Right kidney (tissue), 1 donor: ENCODE measurements around the gene CNIH1.
"Not testable (repeated sequence)": the region's sequence is repeated elsewhere in the genome, so short reads cannot be mapped to it uniquely, and the experiment has no call there.

Experiments used
- DNase-seq: peaks from one replicate; pipeline ENCODE4 v3.0.0-alpha.2; 2016

The CNIH1 gene

DNA sequence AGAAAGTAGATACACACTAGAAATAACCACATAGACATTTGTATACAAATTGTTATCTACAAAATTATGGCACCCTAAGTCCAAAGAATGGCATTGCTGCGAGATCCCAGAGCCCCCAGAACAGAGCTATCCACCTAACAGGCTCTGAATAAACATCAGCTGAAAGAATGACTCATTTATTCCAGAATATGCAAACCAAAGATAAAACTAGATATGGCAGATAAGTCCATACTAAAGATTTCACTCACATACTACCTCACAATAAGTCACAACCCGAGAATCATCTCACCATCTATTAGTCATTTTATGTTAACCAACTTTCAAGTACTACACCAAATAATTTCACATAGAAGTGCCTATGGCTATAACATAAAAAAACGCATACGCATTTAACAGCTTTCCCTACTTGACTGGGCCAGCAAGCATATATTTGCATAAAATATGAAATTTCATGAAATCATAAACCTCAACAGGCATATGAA lies 5.6 kb downstream of the CNIH1 start:
- DNase-seq = no peak

DNA sequence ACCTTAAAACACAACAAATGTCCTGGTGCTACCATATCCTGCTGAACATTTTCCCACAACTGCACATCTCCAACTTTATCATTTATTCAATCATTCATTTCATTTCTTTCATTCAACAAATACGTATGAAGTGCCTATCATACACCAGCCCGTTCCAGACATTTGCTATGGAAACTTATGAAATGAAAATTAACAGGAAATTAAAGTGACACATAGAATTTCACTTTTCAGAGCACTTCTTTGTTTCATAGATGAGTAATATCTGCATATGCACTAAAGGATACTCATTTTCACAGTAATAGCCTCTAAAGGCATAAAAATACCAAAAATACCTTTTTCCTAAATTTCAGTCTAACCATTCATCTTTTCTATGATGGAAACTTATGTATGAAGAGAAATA lies 12.6 kb downstream of the CNIH1 start:
- DNase-seq = no peak

DNA sequence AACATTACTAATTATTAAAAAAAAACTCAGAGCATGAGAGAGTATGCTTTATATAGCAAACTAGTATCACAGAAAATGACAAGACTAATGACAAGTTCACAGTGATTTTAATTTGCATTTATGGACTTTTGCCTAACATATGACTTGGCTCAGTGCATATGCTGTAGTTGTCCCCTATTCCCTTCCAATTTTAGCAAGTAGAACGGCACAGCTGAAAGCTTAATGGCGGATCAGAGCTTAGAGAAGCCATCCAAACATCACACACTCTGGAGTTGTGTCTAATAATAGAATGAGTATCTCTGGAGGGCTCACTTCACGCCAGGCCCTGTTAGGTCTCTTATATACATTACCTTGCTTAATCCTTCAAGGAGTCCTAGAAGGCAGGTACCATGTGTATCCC lies 13.3 kb downstream of the CNIH1 start:
- no peak for DNase-seq

DNA sequence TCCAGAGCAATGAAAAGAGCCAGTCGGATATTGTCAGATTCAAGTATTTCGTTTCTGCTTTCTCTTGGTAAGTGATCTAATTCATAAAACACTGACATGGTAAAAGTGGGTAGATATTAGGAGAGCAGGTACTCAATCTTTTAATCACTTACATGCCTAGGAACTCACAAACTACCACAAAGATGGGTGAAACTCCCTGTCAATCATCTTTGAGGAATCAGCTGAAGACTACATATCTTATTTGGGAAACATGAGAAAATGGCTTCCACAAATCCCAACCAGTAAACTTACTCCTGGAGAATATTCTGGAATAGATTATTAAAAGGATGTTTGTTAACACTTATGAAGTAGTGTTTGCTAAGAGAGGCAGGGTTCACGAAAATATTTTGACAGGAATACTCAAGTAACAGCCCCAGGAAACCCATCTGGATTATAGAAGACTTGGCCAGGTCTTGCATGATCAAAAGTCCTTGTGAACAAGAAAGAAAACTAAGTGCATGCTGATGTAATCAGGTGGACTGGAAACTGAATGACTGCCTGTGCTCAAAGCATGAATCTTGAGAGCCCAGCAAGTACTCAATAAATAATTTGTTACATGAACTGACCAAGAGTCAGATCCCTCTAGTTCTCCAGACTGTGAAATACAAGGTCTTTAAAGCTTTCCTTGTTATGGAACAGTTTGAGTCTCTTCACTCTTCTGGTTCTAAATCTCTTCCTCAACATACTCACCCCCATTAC lies 15.5 kb downstream of the CNIH1 start:
- no peak for DNase-seq

DNA sequence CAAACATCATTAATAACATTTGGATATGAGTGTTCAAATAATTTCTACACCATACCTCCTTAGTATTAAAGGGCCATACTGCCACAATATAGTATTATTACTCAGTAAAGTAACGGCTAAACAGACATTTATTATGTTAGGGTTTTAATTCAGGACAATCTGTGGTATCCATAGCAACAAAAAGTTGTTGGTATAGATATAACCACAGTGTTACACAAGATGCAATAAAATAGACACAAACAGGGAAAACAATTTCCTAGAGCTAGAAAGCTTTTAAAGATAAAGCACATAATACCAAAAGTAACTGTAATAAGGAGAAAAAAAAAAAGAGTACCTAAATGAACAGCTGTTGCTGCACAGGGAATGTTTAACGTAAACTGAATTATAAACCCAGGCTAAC lies 16.1 kb downstream of the CNIH1 start:
- no peak for DNase-seq

DNA sequence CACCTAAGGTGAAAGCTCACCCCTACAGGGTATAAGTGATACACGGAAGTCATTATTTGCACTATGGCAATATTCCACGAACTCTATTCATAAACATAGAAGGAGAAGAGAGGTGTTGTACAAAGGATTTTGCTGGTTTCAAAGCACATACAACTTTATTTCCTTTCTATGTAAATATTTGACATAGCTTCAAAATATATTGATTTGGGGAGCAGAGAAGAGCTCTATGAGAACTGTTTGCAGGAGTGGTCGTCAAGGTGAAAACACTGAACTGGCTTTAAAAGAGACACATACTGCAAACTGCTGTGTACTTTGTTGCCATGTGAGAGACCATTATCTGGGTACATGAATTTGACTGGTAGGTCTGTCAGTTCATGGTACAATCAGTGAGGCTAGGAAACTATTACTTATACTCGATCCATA lies 16.7 kb downstream of the CNIH1 start:
- DNase-seq = no peak

DNA sequence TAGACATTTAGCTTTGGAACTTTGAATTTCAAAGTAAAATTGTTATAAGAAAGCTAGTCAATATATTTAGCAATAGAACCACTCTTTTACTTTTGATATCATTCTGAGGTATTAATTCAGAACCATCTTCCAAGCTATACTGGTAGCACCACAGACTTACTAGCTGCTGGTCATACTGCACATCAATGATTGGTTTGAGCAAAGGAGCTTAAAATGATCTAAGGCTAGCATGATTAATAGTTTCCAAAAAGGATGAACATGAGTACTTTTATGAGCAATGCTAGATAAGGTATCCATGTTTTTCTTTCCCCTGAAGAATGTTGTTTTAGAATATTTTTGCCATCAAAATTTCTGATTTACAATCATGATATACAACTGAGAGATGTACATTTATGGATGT lies 17.2 kb downstream of the CNIH1 start:
- no peak for DNase-seq

DNA sequence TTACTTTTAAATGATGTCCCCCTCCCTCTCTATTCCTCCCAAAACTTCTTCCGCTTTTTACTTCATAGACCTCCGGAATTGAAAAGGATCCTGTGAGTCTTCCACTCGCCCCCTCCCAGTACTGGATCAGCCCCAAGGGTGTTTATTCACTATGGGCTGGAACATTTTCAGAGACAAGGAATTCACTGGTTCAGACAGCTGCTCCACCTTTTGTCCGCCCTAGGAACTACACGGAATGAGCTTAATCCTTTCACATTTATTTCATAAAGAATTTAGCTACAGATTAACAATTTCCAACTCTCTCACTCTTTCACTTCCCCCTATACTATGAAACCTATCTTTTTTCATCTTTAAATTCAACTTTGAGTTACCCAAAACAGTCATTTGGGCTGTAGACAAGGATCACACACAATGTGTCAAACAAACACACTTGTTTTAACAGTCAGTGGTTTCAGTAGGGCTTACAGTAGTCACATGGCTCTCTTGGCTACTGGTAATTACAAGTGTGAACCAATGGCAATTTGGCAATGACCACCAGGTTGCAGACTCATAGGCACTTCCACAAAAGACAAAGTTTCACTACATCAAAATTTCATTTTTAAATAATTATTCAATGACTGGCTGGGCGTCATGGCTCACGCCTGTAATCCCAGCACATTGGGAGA lies 20.6 kb downstream of the CNIH1 start:
- DNase-seq = no peak

DNA sequence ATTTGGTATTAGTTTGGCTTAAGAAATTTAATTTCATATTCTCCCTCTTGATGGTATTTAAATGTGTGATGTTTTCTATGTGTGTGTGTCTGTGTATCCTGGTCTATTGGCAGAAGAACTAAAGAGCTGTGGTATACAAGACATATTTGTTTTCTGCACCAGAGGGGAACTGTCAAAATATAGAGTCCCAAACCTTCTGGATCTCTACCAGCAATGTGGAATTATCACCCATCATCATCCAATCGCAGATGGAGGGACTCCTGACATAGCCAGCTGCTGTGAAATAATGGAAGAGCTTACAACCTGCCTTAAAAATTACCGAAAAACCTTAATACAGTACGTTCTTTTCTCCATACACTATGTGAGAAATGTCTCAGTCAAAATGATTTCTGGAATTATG lies 29.8 kb downstream of the CNIH1 start:
- no peak for DNase-seq

DNA sequence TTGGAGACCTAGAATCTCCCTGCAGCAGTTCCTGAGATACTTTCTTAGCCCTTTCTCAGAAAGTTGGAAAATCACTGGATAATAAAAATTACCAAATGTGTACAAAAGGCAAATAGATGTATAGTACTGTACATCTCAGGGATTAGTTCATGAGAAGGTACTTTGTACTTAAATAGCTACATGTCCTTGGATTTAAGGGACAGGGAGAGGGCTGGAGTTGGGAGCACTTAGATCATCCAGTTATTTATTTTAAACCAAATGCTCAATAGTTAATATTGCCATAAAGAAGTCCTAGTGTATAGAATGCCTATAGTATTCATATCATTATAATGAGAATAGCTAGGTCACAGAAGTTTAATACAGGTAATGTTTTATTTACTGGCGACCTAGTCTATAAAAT lies 31.0 kb downstream of the CNIH1 start:
- no peak for DNase-seq

DNA sequence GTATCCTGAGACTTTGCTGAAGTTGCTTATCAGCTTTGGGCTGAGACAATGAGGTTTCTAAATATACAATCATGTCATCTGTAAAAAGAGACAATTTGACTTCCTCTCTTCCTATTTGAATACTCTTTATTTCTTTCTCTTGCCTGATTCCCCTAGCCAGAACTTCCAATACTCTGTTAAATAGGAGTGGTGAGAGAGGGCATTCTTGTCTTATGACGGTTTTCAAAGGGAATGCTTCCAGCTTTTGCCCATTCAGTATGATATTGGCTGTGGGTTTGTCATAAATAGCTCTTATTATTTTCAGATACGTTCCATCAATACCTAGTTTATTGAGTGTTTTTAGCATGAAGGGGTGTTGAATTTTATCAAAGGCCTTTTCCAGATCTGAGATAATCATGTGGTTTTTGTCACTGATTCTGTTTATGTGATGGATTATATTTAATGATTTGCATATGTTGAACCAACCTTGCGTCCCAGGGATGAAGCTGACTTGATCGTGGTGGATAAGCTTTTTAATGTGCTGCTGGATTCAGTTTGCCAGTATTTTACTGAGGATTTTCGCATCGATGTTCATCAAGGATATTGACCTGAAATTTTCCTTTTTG lies 37.7 kb downstream of the CNIH1 start:
- not testable (repeated sequence) for DNase-seq

DNA sequence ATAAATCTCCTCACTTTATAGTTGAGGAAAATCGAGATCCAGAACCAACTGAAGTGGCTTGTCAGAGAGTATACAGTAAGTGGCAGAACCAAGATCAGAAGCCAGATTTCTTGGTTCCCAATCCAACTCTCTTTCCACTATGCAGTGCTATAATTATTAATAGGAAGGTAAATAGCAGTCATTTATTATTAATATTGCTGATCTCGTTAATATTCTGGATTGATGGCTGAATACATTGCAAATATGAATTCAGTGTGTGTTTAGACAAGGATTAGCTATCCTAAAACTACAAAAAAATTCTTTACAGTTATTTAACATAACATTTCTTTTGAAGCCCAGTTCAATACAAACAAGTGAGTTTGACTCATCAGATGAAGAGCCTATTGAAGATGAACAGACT lies 41.6 kb downstream of the CNIH1 start:
- DNase-seq = no peak

DNA sequence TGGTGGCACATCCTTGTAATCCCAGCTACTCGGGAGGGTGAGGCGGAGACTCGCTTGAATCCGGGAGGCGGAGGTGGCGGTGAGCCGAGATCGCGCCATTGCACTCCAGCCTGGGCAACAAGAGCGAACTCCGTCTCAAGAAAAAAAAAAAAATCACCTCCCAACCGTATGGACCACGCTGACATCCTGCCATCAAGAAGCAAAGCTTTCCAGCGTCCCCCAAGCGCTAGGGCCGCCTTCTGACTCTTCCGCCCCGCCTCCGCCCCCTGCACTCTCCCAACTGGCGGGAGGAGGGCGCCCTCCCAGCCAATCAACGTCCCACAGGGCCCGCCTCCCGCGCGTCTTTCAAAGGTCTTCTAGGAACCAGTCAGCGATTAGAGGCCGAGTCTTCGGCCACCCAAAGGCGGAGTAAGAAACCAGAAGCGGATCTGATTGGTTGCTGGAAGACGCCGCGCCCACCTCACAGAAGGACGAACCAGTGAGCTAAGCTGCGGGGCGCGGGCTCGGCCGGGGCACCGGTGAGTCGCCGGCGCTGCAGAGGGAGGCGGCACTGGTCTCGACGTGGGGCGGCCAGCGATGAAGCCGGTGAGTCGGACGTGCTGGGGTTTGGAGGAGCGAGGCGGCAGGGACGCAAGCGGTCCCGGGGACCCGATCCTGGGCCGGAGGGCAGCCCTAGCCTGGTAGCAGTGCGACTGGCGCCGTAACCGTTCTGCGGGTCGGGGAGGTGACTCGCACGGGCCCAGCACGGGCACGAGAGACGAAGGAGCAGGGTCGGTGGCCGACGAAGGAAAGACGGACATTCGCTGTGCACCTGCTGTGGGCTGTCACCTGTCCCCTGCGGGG lies 44.5 kb downstream of the CNIH1 start, which contains the start of gene CDKN3:
TSS of gene CDKN3 (plus strand) at position 515 of the 843 bp plus-strand sequence. CDS start at position 577, 62 bp downstream.
- peak; percentile 89 for DNase-seq

DNA sequence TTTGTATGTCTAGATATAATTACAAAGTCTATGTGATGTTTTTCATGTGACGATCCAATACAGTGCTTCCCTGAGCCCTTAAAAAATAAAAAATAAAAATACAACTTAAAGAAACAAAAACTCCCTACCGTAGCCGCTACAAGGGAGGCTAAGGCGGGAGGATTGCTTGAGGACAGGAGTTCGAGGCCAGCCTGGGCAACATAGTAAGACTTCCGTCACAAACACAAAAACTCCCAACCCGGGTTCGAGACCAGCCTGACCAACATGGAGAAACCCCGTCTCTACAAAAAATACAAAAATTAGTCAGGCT lies 45.0 kb downstream of the CNIH1 start:
- no peak for DNase-seq

DNA sequence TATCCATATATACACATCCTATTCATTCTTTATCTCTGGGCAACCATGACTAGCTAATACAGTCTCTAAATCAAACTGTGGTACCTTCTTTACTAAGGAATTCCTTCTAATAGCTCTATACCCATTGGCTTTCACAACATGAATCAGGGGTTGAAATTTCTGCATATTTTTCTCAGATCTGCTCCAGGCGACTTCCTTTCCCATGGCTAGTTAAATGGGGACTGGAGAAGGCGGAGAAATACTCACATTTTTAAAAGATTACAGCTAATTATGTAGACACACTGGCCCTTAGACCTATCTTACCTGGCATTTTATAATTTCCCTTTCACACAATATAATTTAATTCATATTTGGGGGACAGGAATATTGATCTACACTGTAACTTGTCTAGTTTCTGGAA lies 45.5 kb downstream of the CNIH1 start:
- no peak for DNase-seq

DNA sequence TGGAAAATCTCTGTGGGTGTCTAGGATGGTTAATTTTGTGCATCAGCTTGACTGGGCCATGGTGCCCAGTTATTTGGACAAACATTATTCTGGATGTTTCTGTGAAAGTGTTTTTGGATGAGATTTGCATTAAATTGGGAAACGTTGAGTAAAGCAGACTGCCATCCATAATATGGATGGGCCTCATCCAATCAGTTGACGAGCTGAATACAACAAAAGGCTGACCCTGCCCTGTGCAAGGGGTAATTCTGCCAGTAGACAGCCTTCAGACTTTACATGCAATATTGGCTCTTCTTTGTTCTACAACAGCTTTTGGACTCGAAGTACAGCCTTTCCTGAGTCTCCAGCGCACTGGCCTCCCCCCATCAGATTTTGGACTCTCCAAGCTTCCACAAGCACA lies 45.9 kb downstream of the CNIH1 start:
- DNase-seq = no peak

DNA sequence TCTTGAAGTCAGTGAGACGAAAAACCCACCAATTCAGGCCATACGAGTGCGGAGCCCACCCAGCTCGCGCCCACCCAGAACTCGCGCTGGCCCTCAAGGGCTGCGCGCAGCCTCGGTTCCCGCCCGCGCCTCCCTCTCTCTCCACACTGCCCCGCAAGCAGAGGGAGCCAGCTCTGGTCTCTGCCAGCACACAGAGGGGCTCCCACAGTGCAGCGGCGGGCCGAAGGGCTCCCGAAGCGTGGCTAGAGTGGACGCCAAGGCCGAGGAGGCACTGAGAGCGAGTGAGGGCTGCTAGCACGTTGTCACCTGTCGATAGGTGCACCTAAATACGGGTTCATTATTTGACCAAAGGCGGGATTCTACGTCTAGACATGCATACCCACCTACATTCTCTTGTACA lies 46.6 kb downstream of the CNIH1 start:
- DNase-seq = no peak

DNA sequence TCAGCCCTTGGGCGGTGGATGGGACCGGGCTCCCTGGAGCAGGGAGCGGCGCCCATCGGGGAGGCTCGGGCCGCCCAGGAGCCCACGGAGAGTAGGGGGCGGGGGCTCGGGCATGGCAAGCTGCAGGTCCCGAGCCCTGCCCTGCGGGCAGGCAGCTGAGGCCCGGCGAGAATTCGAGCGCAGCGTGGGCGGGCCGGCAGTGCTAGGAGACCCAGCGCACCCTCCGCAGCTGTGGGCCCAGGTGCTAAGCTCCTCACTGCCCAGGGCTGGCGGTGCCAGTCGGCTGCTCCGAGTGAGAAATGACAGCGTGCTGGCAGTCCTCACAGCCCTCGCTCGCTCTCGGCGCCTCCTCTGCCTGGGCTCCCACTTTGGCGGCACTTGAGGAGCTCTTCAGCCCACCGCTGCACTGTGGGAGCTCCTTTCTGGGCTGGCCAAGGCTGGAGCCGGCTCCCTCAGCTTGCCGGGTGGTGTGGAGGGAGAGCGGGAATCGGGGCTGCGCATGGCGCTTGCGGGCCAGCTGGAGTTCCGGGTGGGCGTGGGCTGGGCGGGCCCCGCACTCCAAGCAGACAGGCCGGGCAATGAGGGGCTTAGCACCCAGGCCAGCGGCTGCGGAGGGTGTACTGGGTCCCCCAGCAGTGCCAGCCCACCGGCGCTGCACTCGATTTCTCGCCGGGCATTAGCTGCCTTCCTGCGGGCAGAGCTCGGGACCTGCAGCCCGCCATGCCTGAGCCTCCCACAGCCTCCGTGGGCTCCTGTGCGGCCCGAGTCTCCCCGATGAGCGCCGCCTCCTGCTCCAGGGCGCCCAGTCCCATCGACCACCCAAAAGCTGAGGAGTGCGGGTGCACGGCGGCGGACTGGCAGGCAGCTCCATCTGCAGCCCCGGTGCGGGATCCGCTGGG lies 47.9 kb downstream of the CNIH1 start:
- not testable (repeated sequence) for DNase-seq

DNA sequence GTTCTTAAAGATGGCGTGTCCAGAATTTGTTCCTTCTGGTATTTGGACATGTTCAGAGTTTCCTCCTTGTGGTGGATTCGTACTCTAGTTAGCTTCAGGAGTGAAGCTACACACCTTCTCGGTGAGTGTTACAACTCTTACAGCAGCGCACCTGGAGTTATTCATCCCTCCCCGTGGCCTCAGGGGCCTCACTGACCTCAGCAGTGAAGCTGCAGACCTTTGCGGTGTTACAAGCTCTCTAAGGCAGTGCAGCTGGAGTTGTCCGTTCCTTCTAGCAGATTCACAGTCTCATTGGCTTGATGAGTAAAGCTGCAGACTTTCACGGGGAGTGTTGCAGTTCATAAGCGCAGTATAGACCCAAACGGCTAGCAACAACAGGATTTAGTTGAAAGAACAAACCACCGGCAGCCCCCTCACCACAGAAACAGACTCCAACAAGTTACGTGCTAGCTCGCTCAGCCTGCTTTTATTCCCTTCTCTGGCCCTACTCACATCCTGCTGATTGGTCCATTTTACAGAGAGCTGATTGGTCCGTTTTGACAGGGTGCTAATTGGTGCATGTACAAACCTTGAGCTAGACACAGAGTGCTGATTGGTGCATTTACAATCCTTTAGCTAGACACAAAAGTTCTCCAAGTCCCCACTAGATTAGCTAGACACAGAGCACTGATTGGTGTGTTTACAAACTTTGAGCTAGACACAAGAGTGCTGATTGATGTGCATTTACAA lies 48.9 kb downstream of the CNIH1 start:
- no peak for DNase-seq

DNA sequence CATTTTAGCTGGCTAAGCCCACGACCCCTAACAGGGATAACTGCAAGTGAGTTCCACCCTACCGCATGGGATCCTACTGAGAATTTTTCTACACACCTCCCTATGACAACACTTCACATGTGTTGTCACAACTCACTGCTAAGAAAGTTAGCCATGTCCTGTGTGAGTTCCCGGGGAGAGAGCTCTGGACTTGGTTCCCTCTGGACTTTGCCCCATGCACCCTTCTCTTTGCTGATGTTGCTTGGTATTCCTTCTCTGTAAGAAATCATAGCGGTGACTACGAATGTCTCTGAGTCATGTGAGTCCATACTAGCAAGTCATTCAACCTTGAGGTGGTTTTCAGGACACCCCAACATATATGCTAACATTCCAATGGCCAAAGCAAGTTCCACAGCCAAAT lies 53.8 kb downstream of the CNIH1 start:
- no peak for DNase-seq

DNA sequence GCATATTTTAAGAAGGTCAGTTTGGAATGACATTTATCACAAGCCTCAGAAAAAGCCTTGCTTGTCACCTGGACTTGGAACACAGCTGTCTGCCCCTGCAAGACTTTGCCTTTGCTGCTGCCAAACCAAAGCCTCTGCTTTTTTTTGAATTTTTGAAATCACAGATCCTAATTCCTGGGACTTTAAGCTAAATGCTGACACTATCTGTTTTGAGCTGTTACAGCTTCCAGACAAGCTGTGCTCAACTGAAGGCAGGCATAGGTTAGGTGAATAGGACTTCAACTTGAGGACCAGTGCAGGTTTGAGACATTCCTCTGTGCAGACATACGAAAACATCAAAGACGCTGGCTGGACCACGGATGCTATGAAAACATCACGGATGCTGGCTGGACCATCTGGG lies 55.6 kb downstream of the CNIH1 start:
- no peak for DNase-seq
